HG02678 (cell line): ENCODE data around the gene DRD3.

ENCODE experiments used
- ATAC-seq: cut with Tn5 transposase; IDR thresholded peaks from one replicate; pipeline ENCODE4 v1.9.1; 2021; ENCODE audit warnings: mild to moderate bottlenecking, moderate library complexity; ENCODE audit not compliant: unreplicated experiment

The DRD3 gene

DNA sequence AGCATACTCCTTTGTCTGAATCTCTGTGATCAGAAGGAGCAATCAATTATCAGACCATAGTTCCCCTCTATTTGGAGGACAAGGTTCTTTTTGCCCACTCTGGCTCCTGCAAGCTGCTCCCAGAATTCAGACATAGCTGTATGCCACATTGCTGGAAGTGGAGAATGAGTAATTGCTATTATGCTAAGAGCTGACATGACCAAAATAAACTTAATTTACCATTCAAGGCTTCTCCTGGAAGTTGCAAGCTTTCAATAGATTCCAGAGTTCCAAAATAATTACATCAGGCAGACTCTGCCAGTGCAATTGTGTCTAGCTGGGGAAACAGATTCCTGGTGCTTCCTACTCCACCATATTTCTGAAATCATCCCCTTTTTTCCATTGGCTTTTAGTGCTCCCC is 7.6 kb upstream of the DRD3 start:
- no peak for ATAC-seq

DNA sequence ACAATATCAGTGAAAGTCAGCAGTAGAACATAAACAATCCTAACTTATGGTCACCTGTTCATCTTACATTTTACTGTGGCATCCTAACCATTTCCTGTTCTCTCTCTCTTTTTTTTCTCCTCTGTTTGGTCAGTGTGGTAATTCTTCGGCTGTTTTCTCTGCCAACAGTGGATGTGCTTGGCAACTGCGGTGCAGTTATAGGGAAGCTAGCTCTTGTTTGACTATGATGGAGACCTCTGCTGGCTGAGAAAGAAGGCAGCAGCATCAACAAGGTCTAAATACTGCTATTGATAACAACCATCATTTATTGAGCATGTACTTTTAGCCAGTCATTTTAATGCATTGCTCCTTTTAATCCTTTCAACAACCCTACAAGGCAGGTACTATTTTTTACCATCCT is 723 bp upstream of the DRD3 start:
- no peak for ATAC-seq

DNA sequence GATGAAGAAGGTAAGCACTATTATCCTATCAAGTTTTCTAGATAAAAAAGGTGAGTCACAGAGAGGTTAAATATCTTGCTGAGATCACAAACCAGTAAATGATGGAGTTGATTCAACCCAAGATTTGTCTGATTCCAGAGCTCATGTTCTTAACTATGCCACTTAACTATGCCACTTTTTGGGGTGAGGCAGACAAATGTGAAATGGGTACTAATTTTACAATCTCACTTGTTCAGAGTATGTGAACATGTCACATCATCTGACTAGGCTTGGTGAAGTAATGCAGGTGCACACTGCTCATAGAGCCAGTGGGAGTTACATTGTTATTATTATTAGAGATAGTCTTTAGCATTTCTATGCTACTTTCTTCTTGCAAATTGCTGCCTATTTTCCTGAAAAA is 2.0 kb downstream of the DRD3 start:
- no peak for ATAC-seq

DNA sequence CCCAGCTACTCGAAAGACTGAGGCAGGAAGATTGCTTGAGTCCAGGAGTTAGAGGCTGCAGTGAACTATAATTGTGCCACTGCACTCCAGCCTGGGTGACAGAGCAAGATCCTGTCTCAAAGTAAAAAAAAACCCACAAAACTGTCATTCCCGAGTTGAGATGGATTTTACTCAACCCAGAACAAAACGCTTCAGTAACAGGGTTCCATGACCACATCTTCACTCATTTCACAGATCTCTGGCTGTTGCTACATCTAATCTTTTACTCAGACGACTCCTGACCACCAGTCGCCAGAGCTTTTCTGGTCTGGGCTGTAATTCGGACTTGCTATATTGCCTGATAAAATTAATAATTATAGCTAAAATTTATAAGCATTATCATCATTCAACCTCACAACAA is 2.4 kb downstream of the DRD3 start:
- no peak for ATAC-seq

DNA sequence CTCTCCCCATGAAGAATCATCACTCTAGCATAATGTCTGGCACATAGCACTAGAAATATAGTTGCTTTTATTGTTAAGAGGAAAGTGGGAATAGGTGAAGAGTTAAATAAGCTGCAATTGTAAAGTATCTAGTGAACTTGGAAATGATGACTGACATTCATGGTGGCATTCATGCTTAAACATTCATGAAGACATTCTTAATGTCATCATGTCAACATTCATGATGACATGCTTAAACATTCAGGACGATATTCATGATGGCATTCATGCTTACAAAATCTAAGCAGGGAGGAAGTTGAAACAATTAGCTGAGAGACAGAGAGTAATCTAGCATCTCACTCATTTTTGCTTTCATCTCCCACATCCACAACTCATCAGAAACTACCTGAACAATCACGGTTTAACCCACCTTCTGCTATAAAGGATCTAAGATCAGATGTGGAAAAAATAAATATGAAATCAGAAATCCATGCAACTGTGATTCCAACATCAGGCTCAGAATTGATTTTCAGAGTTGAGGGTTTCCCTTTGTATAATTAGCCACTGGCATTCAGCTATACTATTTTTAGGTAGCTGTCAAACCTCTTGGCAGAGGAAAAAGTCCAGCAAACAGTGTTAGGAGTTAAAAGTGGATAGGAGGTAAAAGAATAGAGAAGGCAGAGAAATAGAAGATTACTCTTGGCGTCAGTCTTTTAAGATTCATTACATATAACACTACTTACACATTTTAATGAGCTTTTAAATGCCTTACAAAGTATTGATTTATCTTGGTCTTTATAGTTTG is 3.5 kb downstream of the DRD3 start:
- no peak for ATAC-seq

DNA sequence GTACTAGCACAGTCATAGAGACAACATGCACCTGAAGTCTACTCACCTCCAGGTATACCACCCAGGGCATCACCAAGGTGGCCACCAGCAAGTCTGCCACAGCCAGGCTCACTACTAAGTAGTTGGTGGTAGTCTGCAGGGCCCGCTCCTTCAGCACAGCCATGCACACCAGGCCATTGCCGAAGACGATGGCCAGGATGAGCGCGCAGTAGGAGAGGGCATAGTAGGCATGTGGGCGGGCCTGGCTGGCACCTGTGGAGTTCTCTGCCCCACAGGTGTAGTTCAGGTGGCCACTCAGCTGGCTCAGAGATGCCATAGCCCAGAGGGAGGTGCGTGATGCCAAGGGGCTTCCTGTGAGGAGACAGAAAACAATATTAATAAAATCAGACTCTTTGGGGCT is 7.2 kb downstream of the DRD3 start:
- ATAC-seq = no peak

DNA sequence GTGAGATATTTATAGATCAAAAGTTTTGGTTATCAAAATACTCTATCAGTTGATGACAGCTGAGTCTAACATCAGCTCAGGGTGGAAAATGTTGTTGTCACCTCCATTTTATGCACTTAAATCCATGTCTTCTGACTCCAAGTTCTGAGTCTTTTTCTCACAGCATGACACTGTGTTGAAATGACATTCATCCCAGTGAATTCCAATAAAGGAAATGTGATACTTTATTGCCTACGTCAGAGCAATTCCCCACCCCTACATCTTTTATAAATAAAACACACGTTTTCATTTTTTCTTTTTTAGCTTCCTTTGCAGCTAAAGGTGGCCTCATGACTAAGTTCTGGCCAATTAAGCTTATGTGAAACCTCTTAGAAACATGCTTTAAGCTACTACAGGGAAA is 10.7 kb downstream of the DRD3 start:
- ATAC-seq = no peak

DNA sequence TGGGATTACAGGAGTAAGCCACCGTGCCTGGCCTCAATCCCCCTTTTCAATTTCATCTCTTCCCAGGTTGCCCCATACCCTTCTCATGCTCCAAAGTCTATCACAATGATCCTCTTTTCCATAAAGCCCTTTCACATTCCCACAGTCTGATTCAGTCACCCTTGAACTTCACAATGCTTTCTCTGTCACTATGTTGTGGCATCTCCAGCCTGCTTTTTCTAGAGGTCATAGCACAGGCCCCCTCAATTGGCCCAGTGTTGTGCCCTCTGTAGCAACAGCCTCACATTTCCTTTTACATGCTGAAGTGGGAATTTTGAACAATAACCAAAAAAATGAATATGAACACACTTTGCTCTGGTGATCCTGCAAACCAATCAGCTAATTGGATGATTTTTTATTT is 21.5 kb downstream of the DRD3 start:
- no peak for ATAC-seq

DNA sequence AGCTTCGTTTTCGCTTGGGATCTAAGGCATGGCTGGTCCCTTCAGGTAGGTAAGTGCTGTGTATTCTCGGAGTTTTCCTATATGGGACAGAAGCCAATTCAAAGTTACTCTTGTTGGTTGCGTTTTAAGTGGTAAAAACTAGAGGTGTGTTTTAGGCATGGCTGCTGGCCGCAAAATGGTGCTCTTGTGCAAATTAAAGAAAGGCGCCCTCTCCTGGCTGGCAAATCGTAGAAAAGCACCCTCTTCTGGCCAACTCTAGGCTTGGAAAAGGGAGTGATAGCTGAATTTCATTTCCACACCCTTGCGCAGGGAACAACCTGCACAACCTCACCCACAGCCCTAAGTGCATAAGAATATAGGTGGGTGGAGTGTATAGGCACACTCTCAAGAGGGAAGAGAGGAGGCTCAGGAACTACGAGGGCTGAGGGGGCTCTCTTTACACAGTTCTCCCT is 23.5 kb downstream of the DRD3 start:
- no peak for ATAC-seq

DNA sequence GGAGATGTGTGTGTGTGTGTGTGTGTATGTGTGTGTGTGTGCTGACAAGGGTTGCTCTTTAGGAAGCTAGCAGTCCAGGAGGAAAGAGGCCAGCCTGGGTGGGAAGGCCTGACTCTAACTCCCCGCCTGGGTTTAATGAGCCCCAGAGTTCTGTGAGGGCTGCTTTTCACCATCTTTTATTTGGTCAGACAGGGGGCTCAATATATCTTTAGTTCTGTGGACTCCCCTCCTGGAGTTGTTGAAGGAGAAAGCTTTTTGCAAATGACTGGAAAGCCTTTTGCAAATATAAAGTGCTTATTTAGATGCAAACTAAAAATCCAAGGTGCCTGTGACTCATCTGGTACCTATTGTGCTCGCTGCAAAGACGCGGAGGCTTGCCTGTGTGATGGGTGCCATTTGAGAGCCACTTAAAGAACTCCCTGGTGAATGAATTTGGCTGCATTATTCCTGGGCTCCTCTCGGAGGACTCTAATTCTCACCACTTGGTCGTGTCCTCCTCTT is 24.5 kb downstream of the DRD3 start:
- ATAC-seq = no peak

DNA sequence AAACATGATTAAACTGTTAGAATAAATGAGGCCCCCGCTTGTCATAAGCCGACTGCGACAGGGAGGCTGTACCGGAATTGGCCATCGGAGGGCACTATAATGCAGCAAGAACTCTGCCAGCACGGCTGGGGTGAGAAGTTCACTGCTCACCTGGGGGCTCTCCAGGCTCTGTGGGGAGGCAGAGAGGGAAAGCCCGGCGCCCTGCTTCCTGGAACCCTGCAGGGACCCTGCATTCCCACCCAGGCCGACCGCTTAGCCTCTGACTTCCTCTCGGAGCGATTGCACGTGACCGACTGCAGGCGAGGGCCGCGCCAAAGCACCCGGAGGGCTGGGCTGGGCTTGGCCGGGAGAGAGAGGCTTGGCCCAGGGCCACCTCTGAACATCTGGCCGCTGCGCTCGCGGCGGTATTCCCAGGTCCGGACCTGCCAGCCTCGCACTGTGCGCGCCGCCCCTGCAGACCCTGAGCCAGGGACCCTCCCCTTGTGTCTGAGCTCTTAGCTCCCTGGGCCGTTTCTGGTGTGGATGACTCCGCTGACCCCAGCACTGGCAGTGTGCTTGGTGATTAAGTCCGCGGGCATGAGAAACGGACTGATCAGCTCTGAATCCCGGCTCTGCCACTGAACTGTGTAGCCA is 26.2 kb downstream of the DRD3 start:
- peak; percentile 93 for ATAC-seq

DNA sequence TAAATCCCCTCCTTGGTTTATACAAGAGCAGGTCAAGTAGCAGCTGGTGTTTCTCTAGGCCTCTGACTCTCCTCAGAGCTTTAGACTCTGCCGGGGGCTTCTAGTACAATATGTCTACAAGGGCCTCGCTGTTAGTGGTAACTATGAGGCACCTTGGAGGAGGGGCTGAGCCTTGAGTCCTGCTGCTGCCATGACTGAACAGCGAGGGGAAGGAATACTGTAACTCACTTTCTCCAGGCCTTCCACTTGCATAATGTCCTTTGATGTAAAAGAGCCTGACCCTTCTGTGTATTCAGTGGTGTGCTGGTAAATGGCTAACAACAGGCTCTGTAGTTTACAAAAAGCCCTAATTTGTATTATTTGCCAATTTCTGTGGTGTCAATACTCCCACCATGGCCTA is 27.8 kb downstream of the DRD3 start:
- ATAC-seq = no peak

DNA sequence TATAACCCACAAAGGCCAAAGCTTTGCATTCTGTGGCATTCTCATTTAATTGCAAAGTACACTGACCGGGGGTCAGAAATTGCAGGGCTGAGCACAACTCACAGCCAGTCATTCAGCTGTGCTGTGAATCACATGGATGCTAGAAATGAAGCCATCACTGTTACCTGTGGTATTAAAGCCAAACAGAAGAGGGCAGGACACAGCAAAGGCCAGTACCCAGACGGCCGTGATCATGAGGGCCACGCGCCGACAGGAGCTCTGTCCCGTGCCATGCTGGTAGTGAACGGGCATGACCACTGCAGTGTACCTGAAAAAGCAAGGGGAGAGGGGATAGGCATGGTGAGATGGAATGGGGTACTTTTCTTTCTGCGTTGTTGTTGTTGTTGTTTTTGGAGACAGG is 31.6 kb downstream of the DRD3 start:
- ATAC-seq = no peak

DNA sequence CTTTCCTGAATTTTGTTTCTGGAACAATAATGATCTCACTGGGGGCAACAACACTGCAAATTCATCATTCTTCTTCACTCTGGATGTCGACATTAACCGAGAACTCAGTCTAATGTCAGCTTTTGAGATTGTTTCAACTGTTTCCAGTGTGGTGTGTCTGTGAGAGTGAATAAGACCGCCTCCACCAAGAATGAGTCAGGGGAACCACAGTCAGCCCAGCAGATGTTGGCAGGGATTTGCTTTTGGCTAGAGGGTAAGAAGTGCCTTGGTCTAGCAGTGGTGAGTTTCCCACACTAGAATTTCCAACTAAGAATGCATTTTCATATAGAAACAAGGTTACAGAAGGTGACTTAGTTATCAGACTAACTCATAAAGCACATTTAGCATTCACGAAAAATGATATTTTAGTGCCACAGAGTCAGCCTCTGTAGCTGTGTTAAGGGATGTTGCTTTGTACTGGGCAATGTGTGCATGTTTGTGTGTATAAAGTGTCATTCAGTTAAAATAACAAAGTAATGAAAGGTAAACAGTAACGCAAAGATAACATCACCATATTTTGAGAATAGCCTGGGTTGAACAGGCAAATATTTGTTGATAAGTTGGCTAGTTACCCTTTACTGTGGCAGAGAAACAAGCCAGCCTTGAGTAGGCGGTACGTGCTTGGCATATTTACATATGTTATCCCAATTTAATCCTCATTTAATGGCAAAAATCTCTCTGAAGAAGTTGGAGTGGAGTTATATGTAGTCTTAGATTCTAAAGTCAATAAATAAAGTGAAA is 33.8 kb downstream of the DRD3 start:
- ATAC-seq = no peak

DNA sequence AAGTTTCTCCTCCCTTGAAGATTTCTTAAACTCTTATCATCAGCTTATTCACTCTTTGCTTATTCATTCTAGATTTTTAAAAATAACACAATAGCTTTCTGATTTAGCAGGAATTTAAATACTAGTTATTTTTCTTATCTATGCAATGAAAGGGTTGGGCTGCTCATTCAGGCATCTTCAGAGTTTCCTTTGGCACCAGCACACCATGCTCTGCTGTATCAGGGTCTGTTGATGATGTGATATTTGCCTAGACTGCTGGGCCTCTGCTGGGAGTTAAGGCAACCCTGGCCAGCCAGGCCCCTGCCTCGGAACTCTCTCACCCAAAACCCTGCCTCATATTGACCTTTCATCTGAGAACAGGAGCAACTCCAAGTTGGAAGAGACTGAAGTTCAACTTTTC is 35.0 kb downstream of the DRD3 start:
- no peak for ATAC-seq

DNA sequence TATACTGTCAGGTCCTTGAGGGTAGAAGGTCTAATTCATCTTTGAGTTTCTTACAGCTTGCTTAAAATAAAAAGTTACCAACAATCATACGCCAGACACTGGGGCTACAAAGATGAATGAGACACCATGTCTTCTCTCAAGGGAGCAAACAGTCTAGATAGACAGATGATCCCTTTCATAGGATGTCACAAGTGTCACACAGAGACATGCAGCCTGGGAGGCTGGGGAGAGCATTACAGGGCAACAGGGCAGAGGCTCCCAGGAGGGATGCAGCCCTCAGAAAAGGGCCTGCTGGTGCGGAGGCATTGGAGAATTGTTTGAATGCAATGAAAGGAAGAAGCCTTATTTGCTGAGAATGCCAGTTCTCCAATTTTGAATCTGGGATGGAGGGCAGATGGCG is 39.0 kb downstream of the DRD3 start:
- ATAC-seq = no peak

DNA sequence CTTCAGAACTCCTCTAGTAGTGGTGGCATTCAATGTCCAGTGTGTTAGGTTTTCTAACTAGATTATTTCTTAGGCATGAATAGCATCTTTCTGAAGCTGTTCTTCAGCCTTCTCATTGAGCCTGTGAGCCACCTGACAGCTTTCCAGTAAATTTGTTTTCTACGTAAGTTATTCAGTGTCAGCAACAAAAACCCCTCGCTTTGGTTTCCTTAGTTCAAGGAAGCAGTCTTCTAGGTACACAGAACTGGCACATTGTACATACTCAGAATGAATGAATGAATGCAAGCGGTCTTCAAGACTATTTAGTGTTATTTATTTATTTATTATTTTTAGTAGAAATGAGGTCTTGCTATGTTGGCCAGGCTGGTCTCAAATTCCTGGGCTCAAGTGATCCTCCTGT is 44.9 kb downstream of the DRD3 start:
- ATAC-seq = no peak

DNA sequence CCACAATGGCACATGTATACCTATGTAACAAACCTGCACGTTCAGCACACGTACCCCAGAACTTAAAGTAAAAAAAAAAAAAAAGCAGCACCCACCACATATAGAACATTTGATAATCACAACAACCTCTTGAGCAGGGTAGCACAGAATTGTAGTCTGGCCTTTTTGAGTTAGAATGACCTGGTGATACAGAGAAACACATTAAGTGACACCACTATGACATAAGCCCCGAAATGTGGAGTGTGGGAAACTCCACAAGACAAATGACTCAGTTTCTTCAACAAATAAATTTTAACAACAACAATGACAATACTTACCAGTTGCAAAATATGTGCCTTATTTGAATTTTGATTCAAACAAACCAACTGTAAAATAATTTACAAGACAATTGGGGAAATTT is 46.4 kb downstream of the DRD3 start:
- no peak for ATAC-seq

DNA sequence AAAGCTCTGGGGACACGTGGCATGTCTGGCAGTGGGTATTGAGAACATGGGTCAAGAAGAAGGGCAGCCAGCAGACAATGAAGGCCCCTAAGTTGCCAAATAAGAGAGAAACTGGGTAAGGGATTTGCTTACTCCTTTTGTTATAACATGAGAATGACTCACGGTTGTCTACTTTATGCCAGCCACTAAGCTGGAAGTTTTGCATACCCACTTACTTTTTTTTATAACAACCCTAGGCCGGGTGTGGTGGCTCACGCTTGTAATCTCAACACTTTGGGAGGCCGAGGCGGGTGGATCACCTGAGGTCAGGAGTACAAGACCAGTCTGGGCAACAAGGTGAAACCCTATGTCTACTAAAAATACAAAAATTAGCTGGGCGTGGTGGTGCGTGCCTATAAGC is 50.0 kb downstream of the DRD3 start:
- no peak for ATAC-seq

DNA sequence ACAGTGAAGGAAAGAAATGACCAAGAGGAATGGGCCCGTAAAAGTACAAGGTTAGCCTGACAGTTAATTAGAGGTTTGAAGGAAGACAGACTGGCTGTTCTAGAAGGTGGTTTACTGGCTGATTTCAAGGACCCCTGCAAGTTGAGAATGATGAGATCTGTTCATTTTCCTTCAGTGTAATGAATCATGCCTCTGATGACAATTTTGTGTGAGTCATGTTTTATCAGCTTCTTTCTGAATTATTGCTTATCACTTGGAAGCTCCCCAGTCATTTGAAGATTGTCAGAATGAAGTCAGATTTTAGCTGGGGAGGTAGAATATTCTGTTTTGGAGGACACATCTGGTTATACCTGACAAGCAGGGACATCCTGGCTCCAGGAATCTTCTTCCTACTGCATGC is 50.6 kb downstream of the DRD3 start:
- ATAC-seq = no peak

DNA sequence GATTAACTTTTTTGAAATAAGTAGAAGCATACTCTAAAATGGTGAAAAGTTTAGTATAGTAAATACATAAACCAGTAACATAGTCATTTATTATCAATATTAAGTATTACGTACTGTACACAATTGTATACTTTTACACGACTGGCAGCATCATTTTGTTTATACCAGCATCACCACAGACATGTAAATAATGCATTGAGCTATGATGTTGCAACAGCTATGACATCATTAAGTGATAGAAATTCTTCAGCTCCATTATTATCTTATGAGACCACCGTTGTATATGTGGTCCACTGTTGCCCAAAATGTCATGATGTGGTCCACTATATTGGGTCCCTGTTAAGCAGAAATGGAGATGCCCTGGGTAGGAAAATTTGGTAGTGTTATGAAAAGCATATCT is 51.3 kb downstream of the DRD3 start:
- ATAC-seq = no peak

DNA sequence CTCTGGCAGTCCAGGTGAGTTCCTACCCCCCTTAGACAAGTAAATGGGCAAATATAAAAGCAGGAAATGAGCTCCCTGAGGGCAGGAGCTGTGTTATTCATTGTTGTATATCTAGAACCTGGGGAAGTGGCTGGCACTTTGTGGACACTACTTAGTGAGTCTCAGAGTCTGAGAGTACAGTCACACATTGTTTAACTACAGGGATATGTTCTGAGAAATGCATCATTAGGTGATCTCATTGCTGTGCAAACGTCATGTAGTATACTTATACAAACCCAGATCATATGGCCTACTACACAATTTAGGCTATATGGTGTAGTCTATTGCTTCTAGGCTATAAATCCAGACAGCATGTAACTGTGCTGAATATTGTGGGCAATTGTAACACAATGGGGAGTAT is 52.4 kb downstream of the DRD3 start:
- no peak for ATAC-seq
